PFSK-1 (cell line): ENCODE data around the gene SLC38A9.

ENCODE experiments used
- FOXP2 ChIP-seq: optimal IDR thresholded peaks from 2 replicates; pipeline ENCODE3; 2011; ENCODE audit warnings: borderline replicate concordance, control low read depth, inconsistent platforms; ENCODE audit not compliant: insufficient read depth; ENCODE audit errors: extremely low read length, extremely low read depth
- POLR2AphosphoS5 ChIP-seq: IDR thresholded peaks from 2 replicates; pipeline ENCODE4 v1.6.1; 2012; ENCODE audit warnings: low read depth, mild to moderate bottlenecking, control low read depth, low read length, moderate library complexity
- REST ChIP-seq, 2 experiments: IDR thresholded peaks; 2 replicates each; pipeline versions ENCODE4 v1.6.1 to v1.8.0; 2011 to 2012; ENCODE audit warnings: low read depth in 2 of 2, low read length in 2 of 2, control low read depth in 1 of 2, inconsistent platforms in 1 of 2, mild to moderate bottlenecking in 1 of 2, moderate library complexity in 1 of 2; ENCODE audit not compliant: insufficient read depth in 1 of 2
- SIN3A ChIP-seq: IDR thresholded peaks from 2 replicates; pipeline ENCODE4 v1.6.1; 2012; ENCODE audit warnings: mild to moderate bottlenecking, low read length, moderate library complexity, borderline replicate concordance; ENCODE audit not compliant: insufficient read depth
- TAF1 ChIP-seq: IDR thresholded peaks from 2 replicates; pipeline ENCODE4 v1.6.1; 2012; ENCODE audit warnings: low read length, control low read depth, borderline replicate concordance; ENCODE audit not compliant: insufficient read depth

The SLC38A9 gene

GRCh38 chr5:55672477-55672911 lies 39.6 kb downstream of the SLC38A9 start:
- no peak for TF ChIP-seq FOXP2
- TF ChIP-seq REST (IDR thresholded peaks at IDR 0.05; ENCODE audit: insufficient read depth in 1 of 2, low read depth in 2 of 2, low read length in 2 of 2) = no peak
- TF ChIP-seq TAF1 = no peak
- no peak for TF ChIP-seq POLR2AphosphoS5
- no peak for TF ChIP-seq SIN3A

GRCh38 chr5:55671975-55672374 lies 40.1 kb downstream of the SLC38A9 start:
- TF ChIP-seq REST (IDR thresholded peaks at IDR 0.05; ENCODE audit: insufficient read depth in 1 of 2, low read depth in 2 of 2, low read length in 2 of 2) (no peak), FOXP2 (no peak), TAF1 (no peak), POLR2AphosphoS5 (no peak), SIN3A (no peak)

GRCh38 chr5:55668356-55668755 lies 43.8 kb downstream of the SLC38A9 start:
- TF ChIP-seq FOXP2 (no peak), TAF1 (no peak), POLR2AphosphoS5 (no peak), REST (IDR thresholded peaks at IDR 0.05; ENCODE audit: insufficient read depth in 1 of 2, low read depth in 2 of 2, low read length in 2 of 2) (no peak), SIN3A (no peak)

GRCh38 chr5:55667938-55668337 lies 44.2 kb downstream of the SLC38A9 start:
- TF ChIP-seq SIN3A (no peak), POLR2AphosphoS5 (no peak), TAF1 (no peak), REST (IDR thresholded peaks at IDR 0.05; ENCODE audit: insufficient read depth in 1 of 2, low read depth in 2 of 2, low read length in 2 of 2) (no peak), FOXP2 (no peak)

- TF ChIP-seq FOXP2 (no peak), REST (IDR thresholded peaks at IDR 0.05; ENCODE audit: insufficient read depth in 1 of 2, low read depth in 2 of 2, low read length in 2 of 2) (no peak), POLR2AphosphoS5 (no peak), SIN3A (no peak), TAF1 (no peak)
Observed at GRCh38 chr5:55665065-55665464, 47.1 kb downstream of the SLC38A9 start.
